ENCODE data around the gene ERICH4.

- TF ChIP-seq POLR2A (IDR thresholded peaks at IDR 0.05) (no peak), CTCF (IDR thresholded peaks at IDR 0.05 in 4 of 5, conservative IDR thresholded peaks at IDR 0.05 in 1 of 5) (no peak)
Measured at GRCh38 chr19:41407271-41407670, 35.7 kb upstream of the ERICH4 start.

Measured in gastrocnemius medialis (tissue), 4 donors.